GM12878 (cell line): ENCODE data around the gene UBE2L5. TPM values are rescaled to one million over a fixed set of nuclear protein-coding genes. Genes with fewer than 3 reads are reported as not detected.

Source experiments
- ATAC-seq: fragments of 200-7000 bp; cut with Tn5 transposase; 3 replicates; pipeline ENCODE4 v1.9.1; 2020; ENCODE audit warnings: mild to moderate bottlenecking, moderate library complexity
- BruUV-seq: library from RNA; stranded (reverse); fragments of 400-500 nt; replicated peaks from 2 replicates; lab custom pipeline; 2021; lab: Mats Ljungman, UMichigan
- CTCF ChIA-PET: fragments of 300-600 bp; sonication (Branson Sonifier 250); formaldehyde crosslinking; extraction: SDS; loops from one replicate; lab custom pipeline; 2021; ENCODE audit warnings: inconsistent platforms; lab: Yijun Ruan, JAX
- POLR2A ChIA-PET: fragments of 350-600 bp; formaldehyde crosslinking; extraction: SDS; loops from one replicate; lab custom pipeline; 2021; ENCODE audit warnings: inconsistent platforms; lab: Charles Lee
- RAD21 ChIA-PET: fragments of 300-600 bp; sonication (Branson Sonifier 250); formaldehyde crosslinking; loops from one replicate; lab custom pipeline; 2023; ENCODE audit warnings: antibody characterized with exemption; ENCODE audit not compliant: unreplicated experiment; lab: Charles Lee
- SMC1A ChIA-PET: fragments of 300-600 bp; sonication (Branson Sonifier 250); formaldehyde crosslinking; loops from one replicate; lab custom pipeline; 2023; ENCODE audit not compliant: unreplicated experiment, uncharacterized antibody; lab: Charles Lee
- DNase-seq: peaks from one replicate; pipeline ENCODE4 v3.0.0-alpha.2; 2011; ENCODE audit warnings: low read depth, low spot score
- FAIRE-seq: peaks from 3 replicates; lab custom pipeline; 2011; peaks lifted over from hg19 to GRCh38; lab: Jason Lieb, UNC
- H2AFZ ChIP-seq: 2 replicates; pipeline ENCODE4 v1.6.0; 2011; ENCODE audit warnings: low read depth, low read length, control low read depth; ENCODE audit not compliant: control insufficient read depth
- H3K27ac ChIP-seq: 2 replicates; pipeline ENCODE4 v1.5.1; 2011; ENCODE audit warnings: control low read depth; ENCODE audit not compliant: control insufficient read depth, insufficient read depth
- H3K27me3 ChIP-seq, 2 experiments: replicated peaks in 1 of 2; 2 replicates each; pipeline versions ENCODE4 v1.6.0 to v1.6.1; 2011; ENCODE audit warnings: low read length in 1 of 2; ENCODE audit not compliant: control insufficient read depth in 2 of 2, insufficient read depth in 2 of 2
- H3K36me3 ChIP-seq, 2 experiments: 2 replicates each; pipeline ENCODE4 v1.5.1; 2011; ENCODE audit warnings: low read length in 1 of 2; ENCODE audit not compliant: control insufficient read depth in 2 of 2, insufficient read depth in 2 of 2
- H3K4me1 ChIP-seq: 2 replicates; pipeline ENCODE4 v1.6.1; 2011; ENCODE audit warnings: mild to moderate bottlenecking, low read length, moderate library complexity, mixed read lengths; ENCODE audit not compliant: control insufficient read depth, insufficient read depth
- H3K4me2 ChIP-seq: 2 replicates; pipeline ENCODE4 v1.6.0; 2011; ENCODE audit warnings: control low read depth; ENCODE audit not compliant: control insufficient read depth, insufficient read depth
- H3K4me3 ChIP-seq: fragments of 200-600 bp; sonication (generic); 2 replicates; pipeline ENCODE4 v1.5.1; 2016
- H3K79me2 ChIP-seq: 2 replicates; pipeline ENCODE4 v1.6.0; 2011; ENCODE audit warnings: low read length; ENCODE audit not compliant: control insufficient read depth, insufficient read depth
- H3K9ac ChIP-seq: 2 replicates; pipeline ENCODE4 v1.8.0; 2011; ENCODE audit warnings: low read length, control low read depth, mixed read lengths; ENCODE audit not compliant: control insufficient read depth, insufficient read depth
- H3K9me3 ChIP-seq: replicated peaks from 3 replicates; pipeline ENCODE4 v1.5.1; 2011; ENCODE audit warnings: mild to moderate bottlenecking, low read length; ENCODE audit not compliant: control insufficient read depth, insufficient read depth
- H4K20me1 ChIP-seq: 2 replicates; pipeline ENCODE4 v1.6.0; 2011; ENCODE audit not compliant: control insufficient read depth, insufficient read depth
- KAT2A ChIP-seq: conservative IDR thresholded peaks from 2 replicates; pipeline ENCODE4 v1.6.1; 2011; ENCODE audit warnings: low read depth, low read length; ENCODE audit not compliant: control insufficient read depth
- WGBS: methylation state at CpG from one replicate; pipeline ENCODE4 v1.1.6; 2016; ENCODE audit warnings: low lambda C conversion rate; ENCODE audit not compliant: insufficient replicate concordance, insufficient coverage; ENCODE audit errors: missing lambda C conversion rate; 5-methylcytosine and 5-hydroxymethylcytosine counted together
- in situ Hi-C: fragments of 300-500 bp; cut with MboI; formaldehyde crosslinking; loops from 9 replicates; pipeline ENCODE4 v1.14.3; 2018; ENCODE audit warnings: mixed read lengths
- intact Hi-C: fragments of 100-400 bp; cut with micrococcal nuclease; formaldehyde crosslinking; loops from one replicate; pipeline ENCODE4 v1.14.2; 2022; ENCODE audit not compliant: unreplicated experiment
- polyA plus RNA-seq, 11 experiments: library from polyadenylated mRNA; depleted of rRNA in 4 of 11; unstranded in 6 of 11; stranded (reverse) in 5 of 11; fragments of >200 nt; fragmentation: Nextera tagmentation in 4 of 11; fragmentation: Illumina TruSeq in 1 of 11; extraction: Ambion mirVana in 4 of 11; extraction: Trizol in 1 of 11; gene quantifications; 1 replicate in 1 of 11; 2 replicates in 10 of 11; pipeline versions ENCODE4 v1.2.1 to v1.2.3, GENCODE V29; 2011 to 2016; ENCODE audit warnings: inconsistent platforms in 2 of 11, missing spikeins in 2 of 11, low read depth in 1 of 11
- total RNA-seq, 4 experiments: library from RNA; depleted of rRNA in 3 of 4; stranded (reverse); fragments of >200 nt in 3 of 4; fragmentation: Illumina TruSeq in 1 of 4; extraction: Trizol in 1 of 4; gene quantifications; 2 replicates each; pipeline versions ENCODE4 v1.2.1 to v1.2.3, GENCODE V29; 2013 to 2021
- TF ChIP-seq, protein P1 (sequence below): fragments of 450-650 bp; IDR thresholded peaks from 2 replicates; pipeline ENCODE4 v1.6.1; 2017; ENCODE audit warnings: antibody characterized with exemption, mild to moderate bottlenecking, moderate library complexity

The UBE2L5 gene
- total and polyA plus RNA-seq, 10 of the 15 experiments (the other 5 are each of a cell fraction or from before 2014, with no cell fraction given): 0.03 to 1.1 (median 0.19) TPM; not detected in 2

- Histone ChIP-seq H3K9ac (no peak overlapping the region), H3K9me3 (no peaks in the 10 kb centered on the region), H3K79me2 (no peaks in the 10 kb centered on the region), H3K4me2 (no peak overlapping the region), H3K4me1 (no peaks in the 10 kb centered on the region), H3K4me3 (no peak overlapping the region), H3K27me3 (no peaks in the 10 kb centered on the region; a peak in 1 of 4 replicates), H3K36me3 (no peaks in the 10 kb centered on the region), H4K20me1 (no peaks in the 10 kb centered on the region), H3K27ac (no peak overlapping the region), H2AFZ (no peak overlapping the region)
- DNase-seq: no peak
- intact Hi-C loops: no loop called here
- ChIA-PET RAD21 (interaction anchor here (0.8 kb wide), 1 partner anchor 251 kb away, joined by 3 read pairs; no protein-coding TSS in a partner anchor), CTCF (interaction anchor here (1.0 kb wide), 1 partner anchor 49 kb away, joined by 3 read pairs; no protein-coding TSS in a partner anchor), SMC1A (interaction anchor here (0.7 to 1.8 kb wide), 7 partner anchors 9 to 79 kb away, joined by 3 to 7 read pairs (median 3); no protein-coding TSS in a partner anchor), POLR2A (interaction anchor here (0.7 to 0.9 kb wide), 2 partner anchors 12 to 23 kb away, joined by 3 read pairs; no protein-coding TSS in a partner anchor)
- in situ Hi-C loops: no loop called here
- FAIRE-seq: no peak
- WGBS: 79% methylated on average over 6 of the region's 6 CpGs
- no TSS peak for BruUV-seq
- no peak for TF ChIP-seq KAT2A
- TF ChIP-seq, protein P1, sequence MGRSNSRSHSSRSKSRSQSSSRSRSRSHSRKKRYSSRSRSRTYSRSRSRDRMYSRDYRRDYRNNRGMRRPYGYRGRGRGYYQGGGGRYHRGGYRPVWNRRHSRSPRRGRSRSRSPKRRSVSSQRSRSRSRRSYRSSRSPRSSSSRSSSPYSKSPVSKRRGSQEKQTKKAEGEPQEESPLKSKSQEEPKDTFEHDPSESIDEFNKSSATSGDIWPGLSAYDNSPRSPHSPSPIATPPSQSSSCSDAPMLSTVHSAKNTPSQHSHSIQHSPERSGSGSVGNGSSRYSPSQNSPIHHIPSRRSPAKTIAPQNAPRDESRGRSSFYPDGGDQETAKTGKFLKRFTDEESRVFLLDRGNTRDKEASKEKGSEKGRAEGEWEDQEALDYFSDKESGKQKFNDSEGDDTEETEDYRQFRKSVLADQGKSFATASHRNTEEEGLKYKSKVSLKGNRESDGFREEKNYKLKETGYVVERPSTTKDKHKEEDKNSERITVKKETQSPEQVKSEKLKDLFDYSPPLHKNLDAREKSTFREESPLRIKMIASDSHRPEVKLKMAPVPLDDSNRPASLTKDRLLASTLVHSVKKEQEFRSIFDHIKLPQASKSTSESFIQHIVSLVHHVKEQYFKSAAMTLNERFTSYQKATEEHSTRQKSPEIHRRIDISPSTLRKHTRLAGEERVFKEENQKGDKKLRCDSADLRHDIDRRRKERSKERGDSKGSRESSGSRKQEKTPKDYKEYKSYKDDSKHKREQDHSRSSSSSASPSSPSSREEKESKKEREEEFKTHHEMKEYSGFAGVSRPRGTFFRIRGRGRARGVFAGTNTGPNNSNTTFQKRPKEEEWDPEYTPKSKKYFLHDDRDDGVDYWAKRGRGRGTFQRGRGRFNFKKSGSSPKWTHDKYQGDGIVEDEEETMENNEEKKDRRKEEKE: no peak
- no peak for ATAC-seq
Measured at GRCh38 chr13:30382836-30383525, 39.3 kb upstream of the UBE2L5 start.
